Brain microvascular endothelial cell (primary cell): ENCODE results near the gene ZNF638.

Experiments used
- DNase-seq: peaks from one replicate; pipeline ENCODE4 v3.0.0-alpha.2; 2020
- H3K27ac ChIP-seq: fragments of 250-450 bp; sonication (Bioruptor Pico); 2 replicates; pipeline ENCODE4 v1.5.1; 2020; ENCODE audit warnings: mild to moderate bottlenecking, moderate library complexity
- H3K27me3 ChIP-seq: fragments of 250-450 bp; sonication (Bioruptor Pico); replicated peaks from 2 replicates; pipeline ENCODE4 v1.5.1; 2020; ENCODE audit warnings: mild to moderate bottlenecking
- H3K36me3 ChIP-seq: fragments of 250-450 bp; sonication (Bioruptor Pico); replicated peaks from 2 replicates; pipeline ENCODE4 v1.5.1; 2020; ENCODE audit warnings: mild to moderate bottlenecking
- H3K4me3 ChIP-seq: 2 replicates; pipeline ENCODE4 v1.5.1; 2011; ENCODE audit warnings: low read depth, mild to moderate bottlenecking, control low read depth, low read length, moderate library complexity
- in situ Hi-C: cut with HindIII; loops from 2 replicates; pipeline ENCODE4 v1.10.0; 2017; ENCODE audit warnings: low sequenced_read_pairs, low pct_ligation_motif_present
- TF ChIP-seq, protein P1 (sequence below): IDR thresholded peaks from 2 replicates; pipeline ENCODE4 v1.5.1; 2011; ENCODE audit warnings: low read depth, mild to moderate bottlenecking, moderate library complexity, low read length, control low read depth, inconsistent platforms; ENCODE audit errors: missing control alignments

Gene ZNF638

GRCh38 chr2:71462056-71462605 lies 130.5 kb downstream of the ZNF638 start:
- TF ChIP-seq, protein P1, sequence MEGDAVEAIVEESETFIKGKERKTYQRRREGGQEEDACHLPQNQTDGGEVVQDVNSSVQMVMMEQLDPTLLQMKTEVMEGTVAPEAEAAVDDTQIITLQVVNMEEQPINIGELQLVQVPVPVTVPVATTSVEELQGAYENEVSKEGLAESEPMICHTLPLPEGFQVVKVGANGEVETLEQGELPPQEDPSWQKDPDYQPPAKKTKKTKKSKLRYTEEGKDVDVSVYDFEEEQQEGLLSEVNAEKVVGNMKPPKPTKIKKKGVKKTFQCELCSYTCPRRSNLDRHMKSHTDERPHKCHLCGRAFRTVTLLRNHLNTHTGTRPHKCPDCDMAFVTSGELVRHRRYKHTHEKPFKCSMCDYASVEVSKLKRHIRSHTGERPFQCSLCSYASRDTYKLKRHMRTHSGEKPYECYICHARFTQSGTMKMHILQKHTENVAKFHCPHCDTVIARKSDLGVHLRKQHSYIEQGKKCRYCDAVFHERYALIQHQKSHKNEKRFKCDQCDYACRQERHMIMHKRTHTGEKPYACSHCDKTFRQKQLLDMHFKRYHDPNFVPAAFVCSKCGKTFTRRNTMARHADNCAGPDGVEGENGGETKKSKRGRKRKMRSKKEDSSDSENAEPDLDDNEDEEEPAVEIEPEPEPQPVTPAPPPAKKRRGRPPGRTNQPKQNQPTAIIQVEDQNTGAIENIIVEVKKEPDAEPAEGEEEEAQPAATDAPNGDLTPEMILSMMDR: no peak
- no peak overlapping the region for H3K27ac ChIP-seq
- no peak for DNase-seq
- in situ Hi-C loops: no loop called here
- no peak overlapping the region for H3K4me3 ChIP-seq
- no peaks in the 10 kb centered on the region for H3K36me3 ChIP-seq
- no peaks in the 10 kb centered on the region for H3K27me3 ChIP-seq

- in situ Hi-C loops: no loop called here
- no peak for DNase-seq
- TF ChIP-seq, protein P1: no peak
- Histone ChIP-seq H3K27ac (no peak overlapping the region), H3K36me3 (no peaks in the 10 kb centered on the region), H3K27me3 (no peaks in the 10 kb centered on the region), H3K4me3 (no peak overlapping the region)
These were observed 131.2 kb downstream of the ZNF638 start for GRCh38 chr2:71462641-71463341.

GRCh38 chr2:71463342-71463654 lies 131.7 kb downstream of the ZNF638 start:
- no peak overlapping the region for H3K27ac ChIP-seq
- TF ChIP-seq, protein P1: no peak
- no peaks in the 10 kb centered on the region for H3K27me3 ChIP-seq
- no peak overlapping the region for H3K4me3 ChIP-seq
- in situ Hi-C loops: no loop called here
- DNase-seq: no peak
- no peaks in the 10 kb centered on the region for H3K36me3 ChIP-seq

DNA sequence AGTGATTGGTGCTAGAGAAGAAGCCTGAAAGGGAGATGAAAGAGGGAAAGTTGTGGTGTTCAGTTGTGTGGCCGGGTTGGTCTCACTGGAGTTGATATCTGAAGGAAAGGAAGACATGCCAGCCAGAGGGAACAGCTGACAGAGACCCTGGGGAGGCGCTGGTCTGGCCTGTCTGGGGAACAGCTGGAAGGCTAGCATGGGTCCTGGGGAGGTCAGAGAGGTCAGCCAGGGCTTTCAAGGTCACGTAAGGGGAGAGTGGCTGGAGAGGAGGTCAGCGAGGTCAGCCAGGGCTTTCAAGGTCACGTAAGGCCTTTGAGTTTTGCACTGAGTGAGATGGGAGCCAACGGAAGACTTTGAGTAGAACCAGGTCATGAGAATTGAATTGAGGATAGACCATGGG lies 132.8 kb downstream of the ZNF638 start:
- H3K27ac ChIP-seq: no peak overlapping the region
- DNase-seq: no peak
- no peaks in the 10 kb centered on the region for H3K36me3 ChIP-seq
- no peaks in the 10 kb centered on the region for H3K27me3 ChIP-seq
- no peak overlapping the region for H3K4me3 ChIP-seq
- TF ChIP-seq, protein P1: no peak
- in situ Hi-C loops: no loop called here

DNA sequence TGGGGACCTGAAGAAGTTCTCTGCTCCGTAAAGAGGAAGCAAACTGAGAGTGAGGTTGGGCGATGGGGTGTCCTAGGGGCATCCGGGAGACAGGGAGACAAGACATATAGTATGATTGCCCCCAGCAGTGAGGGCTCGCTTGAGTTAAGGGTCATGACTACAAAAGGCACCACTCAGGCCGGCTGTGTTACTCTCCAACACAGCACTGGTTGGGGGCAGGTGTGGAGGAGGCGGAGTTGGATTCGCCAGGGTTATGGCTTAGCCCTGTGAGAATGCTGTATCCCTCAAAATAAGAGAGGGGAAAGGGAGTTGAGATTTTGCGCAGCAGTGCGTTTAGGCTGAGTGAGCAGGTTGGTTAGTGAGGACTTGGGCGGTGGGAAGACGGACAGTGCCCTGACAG lies 133.8 kb downstream of the ZNF638 start:
- in situ Hi-C loops: no loop called here
- TF ChIP-seq, protein P1: no peak
- H3K27ac ChIP-seq: no peak overlapping the region
- no peaks in the 10 kb centered on the region for H3K36me3 ChIP-seq
- DNase-seq: no peak
- no peak overlapping the region for H3K4me3 ChIP-seq
- H3K27me3 ChIP-seq: no peaks in the 10 kb centered on the region

DNA sequence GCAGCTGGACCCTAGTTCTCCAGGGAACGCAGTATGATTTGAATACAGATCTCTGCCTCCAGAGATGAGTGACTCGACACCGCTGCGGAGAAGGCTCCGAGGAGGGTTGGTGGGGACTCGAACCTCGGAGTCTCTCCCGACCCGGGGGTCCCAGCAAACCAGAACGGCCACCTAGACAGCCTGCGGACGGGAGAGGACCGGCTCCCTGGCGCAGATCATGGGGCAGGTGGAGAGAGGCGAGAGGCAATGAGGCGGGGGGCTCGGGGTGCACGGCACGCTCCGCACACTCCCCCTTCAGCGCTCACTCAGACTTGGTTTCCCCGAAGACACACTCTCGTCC lies 134.3 kb downstream of the ZNF638 start:
- no peak for DNase-seq
- Histone ChIP-seq H3K36me3 (no peaks in the 10 kb centered on the region), H3K27me3 (no peaks in the 10 kb centered on the region), H3K27ac (no peak overlapping the region), H3K4me3 (peak overlapping the region; percentile 69)
- in situ Hi-C loops: no loop called here
- TF ChIP-seq, protein P1: no peak
